ENCODE results near the gene F5. TPM values are rescaled to one million over a fixed set of nuclear protein-coding genes. Genes with fewer than 3 reads are reported as not detected.

The F5 gene
- total RNA-seq, 2 experiments from 2014 or later: not detected

GRCh38 chr1:169526120-169526832 is 60.0 kb downstream of the F5 start:
- H3K36me3 ChIP-seq (ENCODE audit: insufficient read depth, low read length): no peaks in the 10 kb centered on the region
- H3K9me3 ChIP-seq (ENCODE audit: low read length): no peaks in the 10 kb centered on the region
- BruUV-seq (replicated peaks): no TSS peak
- no peak for TF ChIP-seq CTCF (conservative IDR thresholded peaks at IDR 0.05; ENCODE audit: low read length)
- TF ChIP-seq EZH2phosphoT487 (IDR thresholded peaks at IDR 0.05; ENCODE audit: borderline replicate concordance, low read depth, low read length): no peak
- no peak overlapping the region for H3K4me2 ChIP-seq (ENCODE audit: low read length)
- no peaks in the 10 kb centered on the region for H4K20me1 ChIP-seq (ENCODE audit: insufficient read depth, low read length)
- CTCF ChIA-PET (ENCODE audit: unreplicated experiment): no interaction called here
- no peaks in the 10 kb centered on the region for H3K79me2 ChIP-seq (ENCODE audit: insufficient read depth, low read depth, low read length)
- no peak for DNase-seq (ENCODE audit: low spot score)
- POLR2A ChIA-PET: no interaction called here
- H3K9me2 ChIP-seq (ENCODE audit: insufficient read depth, low read length): no peaks in the 10 kb centered on the region
- H3K4me1 ChIP-seq (ENCODE audit: insufficient read depth, low read length, poor library complexity, severe bottlenecking): peaks cover 6% of the 10 kb centered on the region
- no peak overlapping the region for H3K27ac ChIP-seq (ENCODE audit: low read depth, low read length, poor library complexity, severe bottlenecking)
- H3K4me3 ChIP-seq (ENCODE audit: low read depth, low read length, poor library complexity, severe bottlenecking): no peak overlapping the region
- no peak overlapping the region for H2AFZ ChIP-seq (ENCODE audit: low read length)
- intact Hi-C loops (cut with micrococcal nuclease; ENCODE audit: unreplicated experiment): no loop called here

- ChIA-PET CTCF (ENCODE audit: unreplicated experiment) (no interaction called here), POLR2A (no interaction called here)
- H3K9me2 ChIP-seq (ENCODE audit: insufficient read depth, low read length): no peaks in the 10 kb centered on the region
- H3K9me3 ChIP-seq (ENCODE audit: low read length): no peaks in the 10 kb centered on the region
- H3K36me3 ChIP-seq (ENCODE audit: insufficient read depth, low read length): no peaks in the 10 kb centered on the region
- no peak overlapping the region for H3K4me3 ChIP-seq (ENCODE audit: low read depth, low read length, poor library complexity, severe bottlenecking)
- DNase-seq (ENCODE audit: low spot score): no peak
- TF ChIP-seq CTCF (conservative IDR thresholded peaks at IDR 0.05; ENCODE audit: low read length) (no peak), EZH2phosphoT487 (IDR thresholded peaks at IDR 0.05; ENCODE audit: borderline replicate concordance, low read depth, low read length) (no peak)
- H3K79me2 ChIP-seq (ENCODE audit: insufficient read depth, low read depth, low read length): no peaks in the 10 kb centered on the region
- no TSS peak for BruUV-seq (replicated peaks)
- no peaks in the 10 kb centered on the region for H4K20me1 ChIP-seq (ENCODE audit: insufficient read depth, low read length)
- no peak overlapping the region for H2AFZ ChIP-seq (ENCODE audit: low read length)
- no peak overlapping the region for H3K4me2 ChIP-seq (ENCODE audit: low read length)
- no peak overlapping the region for H3K27ac ChIP-seq (ENCODE audit: low read depth, low read length, poor library complexity, severe bottlenecking)
- H3K4me1 ChIP-seq (ENCODE audit: insufficient read depth, low read length, poor library complexity, severe bottlenecking): peaks cover 6% of the 10 kb centered on the region
- intact Hi-C loops (cut with micrococcal nuclease; ENCODE audit: unreplicated experiment): no loop called here
Measured at GRCh38 chr1:169525391-169525790, 60.9 kb downstream of the F5 start.

- no peak overlapping the region for H3K27ac ChIP-seq (ENCODE audit: low read depth, low read length, poor library complexity, severe bottlenecking)
- intact Hi-C loops (cut with micrococcal nuclease; ENCODE audit: unreplicated experiment): no loop called here
- no peak overlapping the region for H3K4me2 ChIP-seq (ENCODE audit: low read length)
- no peaks in the 10 kb centered on the region for H4K20me1 ChIP-seq (ENCODE audit: insufficient read depth, low read length)
- peaks cover 5% of the 10 kb centered on the region for H3K4me1 ChIP-seq (ENCODE audit: insufficient read depth, low read length, poor library complexity, severe bottlenecking)
- H3K79me2 ChIP-seq (ENCODE audit: insufficient read depth, low read depth, low read length): no peaks in the 10 kb centered on the region
- no peak overlapping the region for H2AFZ ChIP-seq (ENCODE audit: low read length)
- no peaks in the 10 kb centered on the region for H3K9me2 ChIP-seq (ENCODE audit: insufficient read depth, low read length)
- H3K4me3 ChIP-seq (ENCODE audit: low read depth, low read length, poor library complexity, severe bottlenecking): no peak overlapping the region
- CTCF ChIA-PET (ENCODE audit: unreplicated experiment): no interaction called here
- H3K9me3 ChIP-seq (ENCODE audit: low read length): no peaks in the 10 kb centered on the region
- POLR2A ChIA-PET: interaction anchor here (0.5 to 0.6 kb wide), 2 partner anchors 524 to 1985 kb away, joined by 3 read pairs; no protein-coding TSS in a partner anchor
- TF ChIP-seq CTCF (conservative IDR thresholded peaks at IDR 0.05; ENCODE audit: low read length) (no peak), EZH2phosphoT487 (IDR thresholded peaks at IDR 0.05; ENCODE audit: borderline replicate concordance, low read depth, low read length) (no peak)
- BruUV-seq (replicated peaks): no TSS peak
- DNase-seq (ENCODE audit: low spot score): no peak
- H3K36me3 ChIP-seq (ENCODE audit: insufficient read depth, low read length): no peaks in the 10 kb centered on the region
Measured at GRCh38 chr1:169523904-169524303, 62.4 kb downstream of the F5 start.

Measured in OCI-LY7 (cell line).